ENCODE measurements around the gene TESPA1.
A peak's percentile ranks its signal among the peaks of the same experiment; 100 is the strongest.
"Not testable (repeated sequence)": the region's sequence is repeated elsewhere in the genome, so short reads cannot be mapped to it uniquely, and the experiment has no call there.

TESPA1 gene

GRCh38 chr12:54981796-54982195 lies 2.8 kb downstream of the TESPA1 start:
- DNase-seq, result no peak

GRCh38 chr12:54980341-54980740 lies 4.2 kb downstream of the TESPA1 start:
- peak; percentile 15 for DNase-seq

DNA sequence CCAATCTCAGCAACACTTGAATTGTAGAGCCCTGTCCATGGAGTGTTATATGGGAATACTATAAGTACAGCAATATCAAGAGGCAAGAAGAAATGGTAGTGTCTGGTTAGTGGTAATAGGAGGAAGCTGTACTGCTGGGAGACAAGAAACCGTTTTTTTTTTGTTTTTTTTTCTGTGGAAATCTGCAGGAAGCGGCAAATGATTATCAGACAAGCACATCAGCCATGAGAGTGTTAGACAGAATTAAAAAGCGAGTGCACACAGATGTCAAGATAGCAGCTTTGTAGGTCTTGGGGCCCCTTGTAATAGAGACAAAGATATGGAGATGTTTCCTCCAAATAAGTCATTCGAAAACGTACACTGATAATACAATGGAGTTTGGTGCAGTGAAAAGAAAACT lies 6.7 kb downstream of the TESPA1 start:
- no peak for DNase-seq

DNA sequence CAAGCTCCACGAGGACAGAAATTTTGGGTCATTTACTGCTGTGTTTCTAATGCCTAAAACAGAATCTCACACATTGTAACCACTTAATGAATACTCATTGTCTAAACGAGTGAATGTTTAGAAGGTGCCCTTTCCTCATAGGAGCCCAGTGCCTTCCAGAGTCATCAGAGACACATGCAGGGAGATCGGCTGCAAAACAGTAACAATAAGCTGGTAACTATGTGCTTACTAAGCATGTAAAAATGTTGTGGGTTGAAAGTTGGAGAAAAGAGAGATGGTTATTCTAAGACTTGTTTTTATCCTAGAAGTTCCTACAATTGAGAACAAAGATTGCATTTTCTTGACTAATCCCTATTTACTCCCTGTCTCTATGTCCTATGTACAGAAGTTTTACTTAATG lies 7.4 kb downstream of the TESPA1 start:
- DNase-seq, result no peak

DNA sequence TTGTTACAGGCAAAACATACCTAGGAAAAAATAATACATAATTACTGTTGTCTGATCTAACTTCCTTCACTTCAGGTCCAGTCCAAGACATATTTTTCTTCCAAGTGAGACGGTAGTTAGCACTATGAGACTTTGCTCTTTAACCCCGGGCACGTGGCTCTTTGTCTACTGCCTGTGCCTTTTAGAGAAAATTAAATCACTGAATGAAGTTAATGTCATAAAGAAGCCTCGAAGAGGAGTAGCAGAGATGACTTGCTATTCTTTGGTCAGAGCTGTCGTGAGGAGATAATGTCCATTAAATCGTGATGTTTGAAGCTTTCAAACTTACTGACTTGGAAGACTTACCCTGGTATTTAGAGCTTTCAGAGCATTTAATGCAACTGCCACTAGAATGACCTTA lies 8.7 kb downstream of the TESPA1 start:
- no peak for DNase-seq

GRCh38 chr12:54975272-54975671 lies 9.3 kb downstream of the TESPA1 start:
- DNase-seq, result no peak

DNA sequence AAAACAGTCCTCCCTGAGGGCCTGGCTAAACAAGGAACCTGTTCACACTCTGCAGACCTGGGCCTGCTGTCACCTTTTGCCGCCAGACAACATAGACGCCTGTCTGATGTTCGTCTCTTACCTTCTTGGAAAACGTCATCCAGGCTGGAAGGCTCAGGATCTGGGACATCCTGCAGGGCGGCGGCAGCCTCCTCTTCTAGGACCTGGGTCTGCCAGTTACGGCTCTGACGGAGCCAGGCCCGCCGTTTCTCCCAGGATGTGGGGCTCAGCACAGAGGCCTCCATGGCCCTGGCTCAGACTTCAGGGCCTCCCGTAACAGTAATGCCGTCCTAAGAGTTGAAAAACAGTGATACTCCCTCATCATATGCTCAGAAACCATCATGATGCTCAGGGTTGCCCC lies 10.3 kb downstream of the TESPA1 start:
- DNase-seq, result no peak

- DNase-seq, result no peak
These were observed 11.0 kb downstream of the TESPA1 start for GRCh38 chr12:54973556-54973955.

DNA sequence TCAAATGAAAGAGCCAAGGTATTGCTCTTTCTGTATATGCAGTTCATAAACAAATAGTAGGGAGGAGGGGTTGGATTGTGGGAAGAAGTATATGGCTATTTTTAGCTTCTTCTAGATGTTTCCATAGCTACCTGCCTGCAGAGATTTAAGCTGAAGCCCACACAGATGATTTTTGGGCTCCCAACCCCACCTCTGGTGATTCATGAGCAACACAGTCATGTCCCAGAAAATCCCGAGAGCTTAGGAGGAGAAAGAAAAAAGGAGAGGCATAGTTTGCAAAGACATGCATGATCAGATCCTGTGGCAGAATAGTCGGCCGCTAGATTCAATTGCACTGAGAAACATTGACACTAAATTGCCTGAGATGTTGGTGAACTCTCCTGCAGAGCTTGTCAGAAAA lies 13.8 kb downstream of the TESPA1 start:
- no peak for DNase-seq

GRCh38 chr12:54968181-54968730 lies 16.3 kb downstream of the TESPA1 start:
- no peak for DNase-seq

DNA sequence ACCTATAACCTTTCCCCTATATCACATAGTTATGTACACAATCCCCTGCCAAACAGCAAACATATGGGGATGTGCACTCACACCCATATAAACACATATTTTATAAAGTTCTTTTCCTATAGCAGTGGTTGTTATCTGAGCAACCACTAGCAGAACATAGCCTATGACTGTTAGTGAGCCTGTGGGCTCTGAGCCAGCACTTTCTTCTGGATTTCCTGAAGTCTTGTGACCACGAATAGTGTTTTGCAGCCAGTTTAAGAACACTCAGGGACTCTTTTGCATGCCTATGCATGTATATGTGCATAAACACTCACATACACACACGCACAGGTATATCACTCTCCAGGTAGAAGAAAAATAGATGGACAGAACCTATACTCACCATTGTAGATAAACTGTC lies 17.1 kb downstream of the TESPA1 start:
- DNase-seq, result no peak

GRCh38 chr12:54961190-54961589 lies 23.4 kb downstream of the TESPA1 start:
- no peak for DNase-seq

- no peak for DNase-seq
These were observed 25.1 kb downstream of the TESPA1 start for GRCh38 chr12:54959291-54960018.

GRCh38 chr12:54958048-54958658 lies 26.4 kb downstream of the TESPA1 start:
- DNase-seq, result no peak

- DNase-seq, result no peak
These were observed 27.5 kb downstream of the TESPA1 start for GRCh38 chr12:54956818-54957641.

- no peak for DNase-seq
These were observed 28.2 kb downstream of the TESPA1 start for GRCh38 chr12:54956322-54956721.

- DNase-seq, result no peak
These were observed 29.8 kb downstream of the TESPA1 start for GRCh38 chr12:54954801-54955200.

- no peak for DNase-seq
These were observed 30.3 kb downstream of the TESPA1 start for GRCh38 chr12:54954228-54954627.

DNA sequence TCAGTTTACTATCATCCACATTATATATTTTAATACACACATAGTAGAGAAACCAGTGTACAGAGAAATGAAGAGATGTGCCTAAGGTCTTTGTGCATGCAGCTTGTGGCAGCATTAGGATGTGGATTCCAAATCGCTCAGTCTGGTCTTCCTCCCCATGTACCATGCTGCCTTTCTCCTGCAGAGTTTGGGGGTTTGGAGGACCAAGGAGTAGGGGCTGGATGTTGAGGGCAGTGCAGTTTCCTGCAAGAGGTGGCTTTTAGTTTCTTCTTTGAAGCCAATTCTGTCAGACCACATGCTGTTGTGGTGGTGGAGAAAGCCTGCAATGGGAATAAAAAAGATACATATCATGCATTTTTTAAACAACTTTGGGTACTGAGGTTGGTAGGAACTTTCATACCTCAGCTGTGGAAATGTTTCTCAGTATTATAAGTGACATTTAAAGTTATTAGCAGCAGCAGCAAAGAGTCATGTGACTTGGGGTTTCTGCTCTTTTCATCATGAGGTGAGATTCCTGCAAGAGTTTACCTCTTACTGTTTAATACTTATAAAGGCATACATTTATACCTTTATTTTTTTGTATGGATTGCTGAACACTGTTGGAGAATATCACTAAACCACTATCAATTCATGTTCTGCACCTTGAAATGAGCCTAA lies 34.4 kb downstream of the TESPA1 start:
- no peak for DNase-seq

DNA sequence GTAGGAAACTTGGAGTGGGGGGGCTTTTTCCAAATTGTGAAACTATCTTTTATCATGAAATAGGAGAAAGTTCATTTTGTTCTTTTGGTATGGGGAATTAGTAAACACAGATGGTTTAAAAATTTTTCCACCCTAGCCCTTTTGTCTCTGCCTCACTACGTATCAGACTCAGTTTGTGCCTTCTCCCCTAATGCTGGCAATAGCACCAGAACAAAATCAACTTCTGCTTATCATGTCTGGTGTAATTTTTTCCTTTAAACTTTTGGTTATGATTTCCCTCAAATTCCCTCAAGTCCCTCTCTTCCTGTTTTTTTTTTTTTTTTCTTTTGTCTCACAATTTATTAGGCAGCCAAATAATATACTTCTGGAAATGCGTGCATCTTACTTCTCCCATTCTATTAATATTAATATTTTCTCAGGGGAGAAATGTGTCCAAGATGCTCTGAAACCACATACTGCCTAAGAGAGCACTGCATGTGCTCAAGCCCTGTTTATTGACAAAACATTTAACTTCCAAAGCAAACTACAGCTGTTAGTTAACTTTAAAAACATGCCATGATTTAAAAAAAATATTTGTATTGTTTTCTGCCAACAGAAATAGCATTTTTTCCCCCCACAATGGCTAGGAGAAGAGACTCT lies 35.4 kb downstream of the TESPA1 start:
- DNase-seq, result no peak

- DNase-seq, result no peak
These were observed 36.4 kb downstream of the TESPA1 start for GRCh38 chr12:54948171-54948570.

- no peak for DNase-seq
These were observed 39.5 kb downstream of the TESPA1 start for GRCh38 chr12:54945082-54945481.

DNA sequence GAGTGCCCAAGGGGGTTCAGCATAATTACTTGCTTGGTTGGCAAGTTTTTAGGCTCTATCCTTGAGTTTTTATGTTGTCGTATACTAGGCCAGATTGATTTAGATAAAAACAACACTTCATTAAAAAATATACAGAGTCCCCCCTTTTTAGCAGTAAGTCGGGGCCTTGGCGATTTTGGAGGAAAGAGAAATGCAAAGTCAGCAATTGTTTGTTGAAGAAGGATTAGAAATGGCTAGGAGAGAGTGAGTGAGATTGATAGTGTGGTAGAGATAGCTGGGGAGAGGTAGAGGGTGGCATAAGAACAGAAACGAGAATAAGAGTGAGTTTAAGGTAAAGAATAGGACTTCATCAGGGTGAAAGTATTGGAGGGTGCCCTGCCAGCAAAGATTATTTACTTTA lies 41.3 kb downstream of the TESPA1 start:
- not testable (repeated sequence) for DNase-seq
